Activated T-cell treated with anti-CD3 and anti-CD28 coated beads for 24 hours (primary cell): Measurements from ENCODE around the gene CSPG4.
"Not testable (repeated sequence)": the region's sequence is repeated elsewhere in the genome, so short reads cannot be mapped to it uniquely, and the experiment has no call there.

ENCODE experiments used
- DNase-seq: peaks from one replicate; pipeline ENCODE4 v3.0.0-alpha.2; 2020; ENCODE audit warnings: low read depth

CSPG4 gene

GRCh38 chr15:75725006-75725718, 12.5 kb upstream of the CSPG4 start:
- no peak for DNase-seq

DNA sequence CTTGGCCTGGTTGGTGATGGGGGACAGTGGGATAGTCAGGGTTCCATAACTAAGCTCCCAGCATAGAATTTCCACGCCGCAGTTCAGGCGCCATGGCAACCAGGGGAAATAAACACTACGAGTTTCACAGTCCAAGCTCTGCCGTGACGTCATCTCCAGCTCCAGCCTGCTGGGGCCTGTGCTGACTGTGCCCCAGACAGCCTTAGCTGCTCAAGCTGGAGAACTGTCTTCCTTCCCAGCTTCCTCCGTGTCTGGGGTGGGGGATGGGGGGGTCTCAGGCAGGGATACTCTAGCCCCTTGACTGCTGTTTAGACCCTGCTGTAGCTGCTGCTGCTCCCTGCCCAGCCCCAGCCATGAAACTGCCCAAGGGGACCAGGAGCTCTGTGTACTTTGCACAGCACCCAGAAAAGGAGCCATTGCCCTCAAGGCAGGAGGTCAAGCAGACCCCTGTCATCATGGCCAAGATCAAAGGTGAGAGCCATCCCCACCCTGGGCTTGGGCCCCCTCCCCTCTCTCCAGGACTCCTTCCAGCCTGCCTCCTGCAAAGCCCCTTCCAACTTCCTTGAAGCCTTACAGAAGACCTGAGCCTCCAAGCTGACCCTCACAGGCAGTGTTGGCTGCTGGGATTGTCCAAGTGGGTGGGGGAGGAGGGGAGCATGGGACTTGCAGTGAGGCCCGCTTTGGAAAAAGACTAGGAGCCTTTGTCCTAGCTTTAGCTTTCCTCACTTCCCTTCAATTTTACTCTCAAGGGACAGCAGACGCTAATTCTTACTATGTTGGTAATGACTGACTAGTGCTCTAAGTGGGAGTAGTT, 11.4 kb upstream of the CSPG4 start:
- DNase-seq, result peak; percentile 13

DNA sequence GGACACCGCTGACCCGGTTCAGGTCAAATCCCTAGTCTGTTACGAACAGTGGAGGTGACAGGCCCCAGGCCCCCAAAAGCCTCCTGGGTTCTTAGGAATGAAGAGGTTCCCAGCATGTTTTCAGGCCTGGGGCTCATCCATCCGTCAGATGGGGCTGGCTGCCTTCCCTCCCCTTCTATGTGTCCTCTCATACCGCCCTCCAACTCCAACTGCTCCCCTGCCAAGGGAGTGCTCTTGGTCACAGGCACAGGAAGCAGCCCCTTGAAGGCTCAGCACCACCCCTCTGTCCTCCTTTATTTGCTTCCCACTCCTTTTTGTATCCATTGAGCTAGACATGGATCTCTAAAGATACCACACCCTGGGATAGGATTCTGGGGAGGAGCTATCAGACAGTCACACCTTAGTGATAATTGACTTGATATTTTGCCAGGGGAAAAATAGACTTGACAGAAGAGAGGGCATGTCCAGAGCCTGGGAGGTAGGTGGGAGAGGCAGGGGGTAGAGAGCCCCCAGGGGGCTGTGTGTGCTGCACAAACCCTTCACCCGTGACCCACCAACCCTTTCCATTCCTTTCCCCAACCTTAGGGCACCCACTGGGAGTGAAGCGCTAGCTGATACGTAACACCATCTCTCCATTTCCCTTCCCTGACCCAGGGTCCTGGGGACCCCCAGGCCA, 10.7 kb upstream of the CSPG4 start:
- DNase-seq, result no peak

DNA sequence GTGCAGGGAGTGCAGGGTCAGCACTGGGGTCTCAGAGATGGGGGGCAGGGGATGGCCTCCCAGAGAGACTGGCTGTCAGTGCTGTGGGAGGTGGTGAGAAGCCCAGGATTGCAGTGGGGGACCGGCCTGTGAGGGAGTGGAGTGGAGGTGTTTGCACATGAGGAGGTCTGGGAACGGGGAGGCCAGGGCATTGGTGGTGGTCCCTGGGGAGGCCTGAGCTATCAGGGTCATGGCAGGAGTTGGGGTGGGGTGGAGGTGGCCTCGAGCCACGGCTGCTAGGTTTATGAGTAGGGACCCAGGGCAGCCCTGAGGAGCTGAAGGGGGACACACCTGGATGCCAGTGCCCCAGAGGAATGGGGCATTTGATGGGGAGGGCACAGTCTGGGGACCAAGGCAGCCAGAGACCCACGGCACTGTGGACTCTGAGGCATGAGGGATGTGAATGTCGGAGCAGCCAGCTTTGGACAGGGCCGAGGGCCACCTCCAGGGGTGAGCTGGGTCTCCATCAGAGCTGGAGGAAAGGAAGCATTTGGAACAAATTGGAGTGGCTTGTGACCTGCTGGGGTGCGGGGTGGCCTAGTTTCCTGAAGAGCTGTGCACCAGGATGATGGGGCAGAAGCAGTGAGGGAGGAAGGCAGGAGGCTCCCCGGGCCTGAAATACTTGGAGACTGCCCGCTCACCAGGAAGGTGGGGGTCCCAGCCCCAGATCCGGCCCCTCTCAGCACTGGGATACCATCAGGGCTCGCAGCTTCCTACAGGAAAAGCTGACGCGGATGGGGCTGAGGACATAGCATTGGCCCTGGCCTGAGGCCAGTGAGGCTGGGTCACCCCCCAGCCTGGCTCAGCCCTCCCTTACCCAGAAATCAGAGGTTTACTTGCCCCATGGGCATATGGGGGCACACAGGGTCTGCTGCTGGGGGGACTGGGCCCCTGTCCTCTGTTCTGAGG, 9.5 kb upstream of the CSPG4 start:
- no peak for DNase-seq

DNA sequence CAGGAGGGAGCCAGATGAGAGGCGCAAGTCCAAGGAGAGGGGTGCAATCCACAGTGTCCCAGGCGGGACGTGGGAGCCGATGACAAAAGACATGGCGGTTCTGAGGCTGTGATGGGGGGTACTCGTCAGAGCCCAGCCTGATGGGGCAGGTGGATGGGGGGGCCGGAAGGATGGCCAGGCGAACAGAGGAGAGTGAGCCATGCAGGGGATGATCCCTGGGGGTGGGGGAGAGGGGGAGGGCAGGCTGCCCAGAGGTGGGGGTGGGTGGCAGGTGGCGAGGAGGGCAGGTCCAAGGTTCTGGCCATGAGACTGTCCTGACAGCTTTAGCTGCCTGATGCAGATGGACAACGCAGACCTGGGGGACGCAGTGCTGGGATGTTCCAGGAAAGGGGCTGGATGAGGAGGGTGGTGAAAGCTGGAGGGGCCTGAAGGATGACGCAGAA, 8.9 kb upstream of the CSPG4 start:
- no peak for DNase-seq

GRCh38 chr15:75720787-75721479, 8.3 kb upstream of the CSPG4 start:
- DNase-seq, result peak; percentile 21

DNA sequence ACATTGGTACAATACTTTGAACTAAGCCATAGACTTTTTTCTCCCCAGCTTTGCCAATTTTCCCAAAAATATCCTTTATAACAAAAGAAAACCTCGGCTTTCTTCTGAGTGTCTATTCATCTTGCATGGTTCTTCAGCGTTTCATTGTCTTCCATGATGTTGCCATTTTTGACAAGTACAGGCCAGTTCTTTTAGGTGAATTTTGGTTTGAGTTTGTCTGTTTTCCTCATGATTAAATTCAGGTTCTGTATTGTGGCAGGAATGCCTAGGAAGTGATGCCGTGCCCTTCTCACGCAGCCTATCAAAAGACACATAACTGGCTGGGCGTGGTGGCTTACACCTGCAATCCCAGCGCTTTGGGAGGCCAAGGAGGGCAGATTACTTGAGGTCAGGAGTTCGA, 7.6 kb upstream of the CSPG4 start:
- no peak for DNase-seq

GRCh38 chr15:75718328-75718727, 5.7 kb upstream of the CSPG4 start:
- DNase-seq, result no peak

GRCh38 chr15:75717001-75717400, 4.4 kb upstream of the CSPG4 start:
- not testable (repeated sequence) for DNase-seq

GRCh38 chr15:75716249-75716950, 3.8 kb upstream of the CSPG4 start:
- DNase-seq, result not testable (repeated sequence)

DNA sequence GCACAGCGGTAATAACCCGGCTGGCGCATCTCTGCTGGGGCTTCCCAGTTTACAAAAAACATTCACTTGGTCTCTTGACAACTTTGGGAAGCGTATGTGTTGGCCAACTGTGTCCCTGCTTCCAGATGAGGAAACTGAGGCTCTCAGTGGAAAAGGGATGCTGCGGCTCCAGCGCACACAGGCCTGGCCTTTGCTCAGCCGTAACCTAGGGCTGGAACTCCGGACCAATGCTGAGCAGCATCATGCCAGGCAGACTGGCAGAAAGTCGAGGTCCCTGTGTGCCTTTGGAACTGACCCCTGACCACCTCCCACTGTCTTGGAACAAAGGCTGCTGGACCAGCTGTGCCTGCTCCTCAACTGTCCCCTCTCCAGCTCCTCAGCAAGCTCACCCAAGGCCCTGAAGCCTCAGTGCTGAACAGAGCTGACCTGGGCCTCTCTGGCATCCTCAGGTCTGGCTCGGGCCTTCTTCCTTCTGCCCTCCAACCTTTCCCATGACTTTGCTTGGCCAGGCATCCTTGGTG, 2.7 kb upstream of the CSPG4 start:
- DNase-seq, result not testable (repeated sequence)

DNA sequence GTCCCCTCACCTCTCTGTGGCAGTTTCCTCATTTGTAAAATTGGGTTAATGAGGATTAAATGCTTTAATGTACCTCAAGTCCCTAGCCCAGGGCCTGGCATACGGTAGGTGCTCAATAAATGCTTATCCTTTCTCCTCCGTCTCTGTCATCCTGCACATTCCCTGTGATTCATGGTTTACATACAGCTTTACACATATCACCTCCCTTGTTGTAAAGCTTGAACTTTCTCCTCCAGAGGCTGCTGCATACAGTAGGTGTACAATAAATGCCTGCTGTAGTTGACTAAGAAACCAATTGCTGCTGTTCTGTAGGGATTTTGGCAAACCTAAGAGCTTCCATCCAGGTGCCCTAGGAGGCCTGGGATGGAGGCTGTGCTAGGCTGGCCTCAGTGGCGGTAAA, 1.5 kb upstream of the CSPG4 start:
- DNase-seq, result no peak

GRCh38 chr15:75713338-75713895, 769 bp upstream of the CSPG4 start:
- DNase-seq, result no peak

DNA sequence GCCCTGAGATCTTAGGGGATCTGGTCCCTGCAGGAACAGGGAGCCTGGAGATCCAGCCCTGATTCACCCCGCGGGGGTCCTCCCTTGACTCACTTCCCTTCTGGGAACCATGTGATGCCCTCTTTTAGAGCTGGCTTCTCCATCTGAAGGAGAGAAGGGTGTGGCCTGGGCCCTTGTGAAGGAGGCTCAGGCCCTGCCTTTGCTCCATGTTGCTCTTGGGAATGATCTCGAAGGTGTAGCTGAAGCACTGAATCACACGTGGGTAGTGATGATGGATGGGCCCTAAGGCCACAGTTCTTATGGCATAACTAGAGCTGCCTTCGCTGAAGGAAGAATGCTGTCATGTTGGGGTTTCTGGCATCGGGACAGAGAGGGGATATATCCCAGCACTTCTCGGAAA, 1.2 kb downstream of the CSPG4 start:
- not testable (repeated sequence) for DNase-seq

DNA sequence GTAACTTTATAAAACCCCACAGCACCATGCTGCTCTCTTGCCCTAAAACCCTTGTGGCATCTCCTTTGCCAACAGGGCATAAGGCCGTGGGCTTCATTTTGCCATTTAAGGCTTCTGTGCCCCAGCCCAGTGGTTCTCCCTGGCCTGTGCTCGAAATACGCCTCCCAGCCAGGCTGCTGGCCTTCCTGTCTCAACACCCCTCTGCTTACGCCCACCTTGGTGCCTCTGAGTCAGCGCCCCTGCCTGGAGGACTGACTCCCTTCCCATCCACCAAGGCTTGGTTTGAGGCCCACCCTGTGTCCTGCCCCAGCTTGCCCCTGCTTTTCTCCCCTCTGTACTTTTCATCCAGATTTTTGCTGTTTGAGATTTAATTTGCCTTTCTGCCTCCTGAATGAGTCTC, 1.8 kb downstream of the CSPG4 start:
- DNase-seq, result not testable (repeated sequence)

DNA sequence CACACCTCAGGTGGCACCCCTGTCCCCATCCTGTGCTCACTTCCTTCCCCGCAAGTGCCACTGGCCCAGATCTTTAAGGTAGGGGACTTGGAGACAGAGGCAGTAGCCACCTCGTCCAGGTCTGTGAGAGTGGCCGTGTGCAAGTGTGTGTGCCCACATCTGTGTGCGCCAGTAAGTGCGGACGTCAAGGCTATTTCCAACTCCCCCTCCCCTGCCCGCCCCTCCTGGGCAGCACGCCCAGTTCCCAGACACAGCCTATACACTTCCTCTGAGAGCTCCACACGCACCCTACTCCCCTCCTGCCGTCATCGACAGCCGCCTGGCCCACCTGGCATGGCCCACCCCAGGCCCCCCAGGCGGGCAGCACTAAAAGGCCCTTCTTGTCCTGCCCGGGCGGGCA, 3.2 kb downstream of the CSPG4 start:
- DNase-seq, result not testable (repeated sequence)

GRCh38 chr15:75706682-75706954, 6.0 kb downstream of the CSPG4 start:
- DNase-seq, result no peak

- DNase-seq, result no peak
Measured at GRCh38 chr15:75705854-75706681, 6.6 kb downstream of the CSPG4 start.

DNA sequence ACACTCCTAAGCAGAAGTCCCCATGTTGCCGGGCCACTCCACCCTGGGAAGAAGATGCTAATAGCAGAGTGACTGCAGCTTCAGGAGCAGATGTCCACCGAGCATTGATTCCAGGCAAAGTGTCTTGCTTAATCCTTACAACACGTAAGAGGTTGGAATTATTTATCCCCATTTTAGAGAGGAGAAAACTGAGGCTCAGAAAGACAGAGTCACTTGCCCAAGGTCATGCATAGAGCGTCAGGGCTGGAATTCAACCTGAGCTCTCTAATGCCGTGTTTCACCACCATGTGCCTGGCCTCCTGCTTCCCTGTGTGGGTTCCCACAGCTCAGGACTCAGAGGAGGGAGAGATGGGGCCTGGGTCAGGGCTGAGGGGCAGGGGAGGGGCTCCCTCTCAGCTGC, 7.3 kb downstream of the CSPG4 start:
- DNase-seq, result not testable (repeated sequence)
